ENCODE measurements around the gene MAP2. TPM values are rescaled to one million over a fixed set of nuclear protein-coding genes. Genes with fewer than 3 reads are reported as not detected.
A peak's percentile ranks its signal among the peaks of the same experiment; 100 is the strongest.

MAP2 gene
- total and polyA plus RNA-seq, 2 of the 13 experiments (the other 11 are each of a cell fraction or from before 2014, with no cell fraction given), result 0.08 TPM; not detected in 1

- TF ChIP-seq ZNF264 (CRISPR knock-in tag; IDR thresholded peaks at IDR 0.05), result peak; percentile 95
- 0 out of 2 replicates have a peak, but pooled peaks have one; percentile 58 for TF ChIP-seq DZIP1 (CRISPR knock-in tag; IDR thresholded peaks at IDR 0.05)
- TF ChIP-seq, protein P1, sequence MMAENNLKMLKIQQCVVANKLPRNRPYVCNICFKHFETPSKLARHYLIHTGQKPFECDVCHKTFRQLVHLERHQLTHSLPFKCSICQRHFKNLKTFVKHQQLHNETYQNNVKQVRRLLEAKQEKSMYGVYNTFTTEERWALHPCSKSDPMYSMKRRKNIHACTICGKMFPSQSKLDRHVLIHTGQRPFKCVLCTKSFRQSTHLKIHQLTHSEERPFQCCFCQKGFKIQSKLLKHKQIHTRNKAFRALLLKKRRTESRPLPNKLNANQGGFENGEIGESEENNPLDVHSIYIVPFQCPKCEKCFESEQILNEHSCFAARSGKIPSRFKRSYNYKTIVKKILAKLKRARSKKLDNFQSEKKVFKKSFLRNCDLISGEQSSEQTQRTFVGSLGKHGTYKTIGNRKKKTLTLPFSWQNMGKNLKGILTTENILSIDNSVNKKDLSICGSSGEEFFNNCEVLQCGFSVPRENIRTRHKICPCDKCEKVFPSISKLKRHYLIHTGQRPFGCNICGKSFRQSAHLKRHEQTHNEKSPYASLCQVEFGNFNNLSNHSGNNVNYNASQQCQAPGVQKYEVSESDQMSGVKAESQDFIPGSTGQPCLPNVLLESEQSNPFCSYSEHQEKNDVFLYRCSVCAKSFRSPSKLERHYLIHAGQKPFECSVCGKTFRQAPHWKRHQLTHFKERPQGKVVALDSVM (CRISPR knock-in tag; IDR thresholded peaks at IDR 0.05), result 0 out of 2 replicates have a peak, but pooled peaks have one; percentile 26
- TF ChIP-seq SKIL (CRISPR knock-in tag; IDR thresholded peaks at IDR 0.05; ENCODE audit: borderline replicate concordance), result peak; percentile 60; the same call in 1 of the 2 replicates
- TF ChIP-seq, protein P2, sequence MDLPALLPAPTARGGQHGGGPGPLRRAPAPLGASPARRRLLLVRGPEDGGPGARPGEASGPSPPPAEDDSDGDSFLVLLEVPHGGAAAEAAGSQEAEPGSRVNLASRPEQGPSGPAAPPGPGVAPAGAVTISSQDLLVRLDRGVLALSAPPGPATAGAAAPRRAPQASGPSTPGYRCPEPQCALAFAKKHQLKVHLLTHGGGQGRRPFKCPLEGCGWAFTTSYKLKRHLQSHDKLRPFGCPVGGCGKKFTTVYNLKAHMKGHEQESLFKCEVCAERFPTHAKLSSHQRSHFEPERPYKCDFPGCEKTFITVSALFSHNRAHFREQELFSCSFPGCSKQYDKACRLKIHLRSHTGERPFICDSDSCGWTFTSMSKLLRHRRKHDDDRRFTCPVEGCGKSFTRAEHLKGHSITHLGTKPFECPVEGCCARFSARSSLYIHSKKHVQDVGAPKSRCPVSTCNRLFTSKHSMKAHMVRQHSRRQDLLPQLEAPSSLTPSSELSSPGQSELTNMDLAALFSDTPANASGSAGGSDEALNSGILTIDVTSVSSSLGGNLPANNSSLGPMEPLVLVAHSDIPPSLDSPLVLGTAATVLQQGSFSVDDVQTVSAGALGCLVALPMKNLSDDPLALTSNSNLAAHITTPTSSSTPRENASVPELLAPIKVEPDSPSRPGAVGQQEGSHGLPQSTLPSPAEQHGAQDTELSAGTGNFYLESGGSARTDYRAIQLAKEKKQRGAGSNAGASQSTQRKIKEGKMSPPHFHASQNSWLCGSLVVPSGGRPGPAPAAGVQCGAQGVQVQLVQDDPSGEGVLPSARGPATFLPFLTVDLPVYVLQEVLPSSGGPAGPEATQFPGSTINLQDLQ (CRISPR knock-in tag; IDR thresholded peaks at IDR 0.05), result peak; percentile 48; the same call in 1 of the 2 replicates
- no peak for TF ChIP-seq ZNF629 (CRISPR knock-in tag; conservative IDR thresholded peaks at IDR 0.05)
- TF ChIP-seq PRMT3 (CRISPR knock-in tag; IDR thresholded peaks at IDR 0.05; ENCODE audit: borderline replicate concordance, low read depth), result peak; percentile 97; the same call in 1 of the 2 replicates
- TF ChIP-seq, protein P3, sequence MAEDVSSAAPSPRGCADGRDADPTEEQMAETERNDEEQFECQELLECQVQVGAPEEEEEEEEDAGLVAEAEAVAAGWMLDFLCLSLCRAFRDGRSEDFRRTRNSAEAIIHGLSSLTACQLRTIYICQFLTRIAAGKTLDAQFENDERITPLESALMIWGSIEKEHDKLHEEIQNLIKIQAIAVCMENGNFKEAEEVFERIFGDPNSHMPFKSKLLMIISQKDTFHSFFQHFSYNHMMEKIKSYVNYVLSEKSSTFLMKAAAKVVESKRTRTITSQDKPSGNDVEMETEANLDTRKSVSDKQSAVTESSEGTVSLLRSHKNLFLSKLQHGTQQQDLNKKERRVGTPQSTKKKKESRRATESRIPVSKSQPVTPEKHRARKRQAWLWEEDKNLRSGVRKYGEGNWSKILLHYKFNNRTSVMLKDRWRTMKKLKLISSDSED (CRISPR knock-in tag; IDR thresholded peaks at IDR 0.05), result peak; percentile 82; the same call in 1 of the 2 replicates
- TF ChIP-seq ZNF24 (IDR thresholded peaks at IDR 0.05), result no peak
- TF ChIP-seq ZNF660 (CRISPR knock-in tag; IDR thresholded peaks at IDR 0.05; ENCODE audit: borderline replicate concordance, low read depth), result peak; percentile 94
- peak; percentile 95 for TF ChIP-seq ZNF709 (CRISPR knock-in tag; IDR thresholded peaks at IDR 0.05)
- 0 out of 2 replicates have a peak, but pooled peaks have one; percentile 78 for TF ChIP-seq RFXAP (CRISPR knock-in tag; IDR thresholded peaks at IDR 0.05; ENCODE audit: borderline replicate concordance)
- TF ChIP-seq ZNF292 (CRISPR knock-in tag; IDR thresholded peaks at IDR 0.05; ENCODE audit: borderline replicate concordance, low read depth), result no peak
- peak; percentile 99 for TF ChIP-seq HES4 (CRISPR knock-in tag; IDR thresholded peaks at IDR 0.05; ENCODE audit: borderline replicate concordance)
- TF ChIP-seq KLF9 (CRISPR knock-in tag; IDR thresholded peaks at IDR 0.05; ENCODE audit: low read depth), result peak; percentile 90; the same call in 1 of the 2 replicates
- no peak for TF ChIP-seq NR2F6 (IDR thresholded peaks at IDR 0.05)
- peak; percentile 70; the same call in 1 of the 2 replicates for TF ChIP-seq NR2F6 (CRISPR knock-in tag; IDR thresholded peaks at IDR 0.05)
These were observed 347.8 kb downstream of the MAP2 start, which contains the start of gene UNC80 (continued) for GRCh38 chr2:209771474-209772289.

Measured in HepG2 (cell line).